GM12892 (cell line): Measurements from ENCODE around the gene PRPF19.
A peak's percentile ranks its signal among the peaks of the same experiment; 100 is the strongest.
"Not testable (repeated sequence)": the region's sequence is repeated elsewhere in the genome, so short reads cannot be mapped to it uniquely, and the experiment has no call there.

Experiments used
- DNase-seq: peaks from one replicate; pipeline ENCODE4 v3.0.0; 2011; ENCODE audit not compliant: insufficient read length
- FAIRE-seq: peaks from 2 replicates; lab custom pipeline; 2011; peaks lifted over from hg19 to GRCh38; lab: Jason Lieb, UNC
- POLR2A ChIP-seq: IDR thresholded peaks from 2 replicates; pipeline ENCODE4 v1.6.1; 2011; ENCODE audit warnings: low read depth, low read length, control low read depth
- POLR2AphosphoS5 ChIP-seq: IDR thresholded peaks from 2 replicates; pipeline ENCODE4 v1.6.1; 2011; ENCODE audit warnings: low read depth, low read length, control low read depth
- TAF1 ChIP-seq: IDR thresholded peaks from 2 replicates; pipeline ENCODE4 v1.6.1; 2011; ENCODE audit warnings: low read depth, mild to moderate bottlenecking, control low read depth, low read length, borderline replicate concordance

PRPF19 gene

DNA sequence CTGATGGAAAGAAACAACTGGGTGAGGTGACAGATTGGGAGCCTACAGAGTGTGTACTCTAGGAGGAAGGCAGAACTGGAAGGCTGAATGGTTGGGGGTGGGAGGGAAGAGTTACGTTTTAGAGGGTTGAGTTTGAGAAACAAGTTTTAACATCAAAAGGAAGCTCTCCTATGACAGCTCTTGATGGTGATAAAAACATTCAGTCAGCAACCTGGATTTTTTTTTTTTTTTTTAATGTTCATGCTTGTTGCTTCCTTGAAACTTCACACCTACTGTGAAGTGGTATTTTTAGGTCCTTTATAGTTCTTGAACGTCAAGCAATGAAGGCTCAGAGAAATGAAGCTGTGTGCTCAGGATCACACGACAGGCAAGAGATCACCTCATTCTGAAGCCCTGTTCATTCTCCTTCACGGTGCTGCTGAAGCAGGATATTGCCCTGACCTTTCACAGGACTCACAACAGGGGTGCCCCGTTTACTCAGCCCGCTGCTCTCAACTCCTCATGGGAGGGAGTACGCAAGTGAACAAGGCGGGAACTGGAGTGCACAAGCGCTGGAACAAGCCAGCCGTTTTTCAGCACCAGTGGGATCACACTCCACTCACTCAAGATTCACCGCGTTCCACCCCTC lies 6.0 kb upstream of the PRPF19 start:
- DNase-seq (no peak), FAIRE-seq (peak; percentile 51)
- TF ChIP-seq POLR2A (no peak), TAF1 (no peak), POLR2AphosphoS5 (no peak)

- FAIRE-seq (no peak), DNase-seq (no peak)
Measured at GRCh38 chr11:60910711-60911380, 4.5 kb upstream of the PRPF19 start.

GRCh38 chr11:60910281-60910687 lies 3.9 kb upstream of the PRPF19 start:
- FAIRE-seq: peak; percentile 97
- TF ChIP-seq TAF1: no peak
- TF ChIP-seq POLR2AphosphoS5: peak; percentile 69; the same call in 1 of the 2 replicates
- no peak for TF ChIP-seq POLR2A
- no peak for DNase-seq

More at GRCh38 chr11:60910711-60911380, 4.5 kb upstream of the PRPF19 start:
- TF ChIP-seq POLR2AphosphoS5 (no peak), POLR2A (no peak)

DNA sequence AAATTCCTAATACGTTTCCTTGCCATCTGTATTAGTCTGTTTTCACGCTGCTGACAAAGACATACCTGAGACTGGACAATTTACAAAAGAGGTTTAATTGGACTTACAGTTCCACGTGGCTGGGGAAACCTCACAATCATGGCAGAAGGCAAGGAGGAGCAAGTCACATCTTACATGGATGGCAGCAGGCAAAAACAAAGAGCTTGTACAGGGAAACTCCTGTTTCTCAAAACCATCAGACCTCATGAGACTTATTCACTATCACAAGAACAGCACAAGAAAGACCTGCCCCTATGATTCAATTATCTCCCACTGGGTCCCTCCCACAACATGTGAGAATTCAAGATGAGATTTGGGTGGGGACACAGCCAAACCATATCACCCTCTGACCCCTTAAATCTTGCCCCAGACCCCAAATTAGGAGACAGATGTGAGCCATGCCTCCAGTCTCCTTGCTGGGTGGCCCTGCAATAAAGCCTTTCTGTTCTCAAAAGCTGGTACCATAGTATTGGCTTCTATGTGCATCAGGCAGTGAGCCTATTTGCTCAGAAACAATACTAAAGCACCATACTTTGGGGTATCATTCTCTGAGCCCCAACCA lies 3.4 kb upstream of the PRPF19 start:
- DNase-seq, FAIRE-seq: not testable (repeated sequence)

GRCh38 chr11:60908803-60909202 lies 2.4 kb upstream of the PRPF19 start:
- TF ChIP-seq POLR2A: no peak

DNA sequence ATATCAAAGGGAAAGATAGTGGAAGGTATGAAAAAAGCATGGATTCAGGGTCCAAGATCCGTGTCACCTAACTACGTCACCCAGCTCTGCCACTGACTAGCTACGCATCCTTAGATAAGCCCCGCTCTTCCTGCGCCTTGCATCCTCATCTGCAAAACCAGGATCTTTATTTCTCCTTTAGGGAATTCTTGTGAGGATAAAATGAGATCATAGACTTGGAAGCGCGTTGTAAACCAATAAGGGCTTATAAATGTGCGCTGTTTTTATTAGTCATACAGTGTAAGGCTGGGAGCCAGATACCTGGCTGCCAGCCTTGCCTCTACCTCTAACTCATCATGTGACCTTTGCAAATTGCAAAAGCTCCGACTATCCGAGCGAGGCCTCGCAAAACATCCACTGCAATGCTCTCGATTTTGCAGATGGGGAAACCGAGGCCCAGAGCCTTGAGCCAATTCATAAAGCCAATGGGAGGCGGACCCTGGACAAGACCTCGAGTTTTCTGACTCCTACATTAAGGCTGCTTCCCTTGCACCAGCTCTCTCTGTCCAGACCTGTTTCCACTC lies 753 bp downstream of the PRPF19 start:
- no peak for DNase-seq
- no peak for FAIRE-seq
- TF ChIP-seq POLR2AphosphoS5: no peak
- no peak for TF ChIP-seq POLR2A
- no peak for TF ChIP-seq TAF1

More at GRCh38 chr11:60908803-60909202, 2.4 kb upstream of the PRPF19 start:
- FAIRE-seq (no peak), DNase-seq (no peak)

- no peak for TF ChIP-seq POLR2AphosphoS5
- no peak for TF ChIP-seq TAF1
- TF ChIP-seq POLR2A: no peak
- peak; percentile 5 for FAIRE-seq
Measured at GRCh38 chr11:60905047-60905446, 1.3 kb downstream of the PRPF19 start.

DNA sequence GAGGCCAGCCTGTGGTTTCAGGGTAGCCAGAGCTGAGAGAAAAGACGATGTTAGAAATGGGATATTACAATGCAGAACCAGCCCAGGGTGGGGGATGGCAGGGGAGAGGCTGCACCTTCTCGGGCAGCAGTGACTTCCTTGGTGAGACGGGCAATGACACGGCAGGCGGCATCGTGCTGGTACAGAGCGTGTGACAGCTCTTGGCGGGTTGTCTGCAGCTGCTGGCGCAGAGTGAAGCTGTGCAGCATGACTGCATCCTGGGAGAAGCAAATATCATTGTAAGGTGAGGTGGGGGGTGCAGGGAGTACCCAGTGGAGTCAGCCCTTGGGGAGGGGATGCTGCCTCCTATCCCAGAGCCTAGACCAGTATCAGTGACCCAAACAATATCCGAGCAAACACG lies 3.8 kb downstream of the PRPF19 start:
- TF ChIP-seq POLR2AphosphoS5: no peak
- TF ChIP-seq TAF1: no peak
- no peak; the same call in 1 of the 2 replicates for TF ChIP-seq POLR2A
- no peak for FAIRE-seq
- no peak for DNase-seq

More at GRCh38 chr11:60905047-60905446, 1.3 kb downstream of the PRPF19 start:
- no peak for DNase-seq

DNA sequence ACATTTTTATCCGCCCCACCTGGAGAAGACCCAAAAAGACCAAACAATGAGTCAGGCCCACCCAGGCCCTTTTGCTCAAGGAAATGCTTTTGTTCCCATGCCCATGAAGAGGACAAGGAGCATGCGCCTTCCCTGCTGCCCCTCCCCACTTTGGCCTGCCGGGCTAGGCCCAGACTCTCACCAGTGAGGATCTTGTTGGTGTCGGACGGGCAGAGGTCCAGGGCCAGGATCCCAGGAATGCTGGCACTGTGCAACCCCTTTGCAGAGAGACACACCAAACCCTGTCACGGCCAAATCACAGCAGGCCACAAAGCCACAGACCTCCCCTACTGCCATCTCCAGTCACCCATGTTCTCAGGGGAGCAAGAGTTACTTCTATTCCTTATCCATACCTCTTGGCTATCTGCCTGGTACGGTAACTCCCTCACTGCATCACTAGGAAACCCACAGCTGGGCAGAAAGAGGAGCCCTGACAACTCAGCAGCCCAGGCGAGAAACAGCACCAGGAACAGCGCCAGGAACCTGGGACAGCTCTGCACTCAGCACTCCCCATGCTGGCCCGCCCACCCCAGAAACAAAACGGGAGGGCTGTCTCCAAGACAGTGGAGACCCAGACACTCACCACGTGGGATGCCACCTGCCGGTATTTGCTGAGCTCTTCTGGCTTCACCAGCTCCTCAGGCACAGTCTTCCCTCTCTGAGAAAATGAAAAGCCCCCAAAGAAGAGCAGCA lies 5.5 kb downstream of the PRPF19 start:
- no peak for TF ChIP-seq TAF1
- no peak for TF ChIP-seq POLR2A
- FAIRE-seq (no peak), DNase-seq (no peak)

DNA sequence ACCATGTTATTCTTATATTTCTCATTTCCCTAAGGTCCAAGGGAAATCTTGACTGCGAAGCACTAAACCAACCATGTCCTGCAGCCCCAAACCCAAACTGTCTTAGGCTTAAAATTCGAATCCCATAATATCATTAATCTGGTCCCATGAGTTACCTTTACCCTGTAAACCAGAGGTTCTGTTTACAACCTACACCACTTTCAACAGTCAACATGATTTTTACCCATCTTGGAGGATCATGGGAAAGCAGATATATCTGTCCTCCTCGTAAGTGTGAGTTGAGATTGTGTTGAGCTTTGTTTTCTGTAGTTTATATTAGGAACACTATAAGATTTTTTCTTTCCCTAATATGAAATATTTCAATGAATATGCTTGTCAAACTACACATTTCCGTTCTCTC lies 6.4 kb downstream of the PRPF19 start:
- no peak for FAIRE-seq
- TF ChIP-seq TAF1 (no peak), POLR2A (no peak), POLR2AphosphoS5 (no peak)
- no peak for DNase-seq

- TF ChIP-seq TAF1: no peak
- no peak for TF ChIP-seq POLR2AphosphoS5
- TF ChIP-seq POLR2A: no peak
- DNase-seq (no peak), FAIRE-seq (peak; percentile 84)
Measured at GRCh38 chr11:60899046-60899936, 7.1 kb downstream of the PRPF19 start.
